Kidney (tissue), 14 donors: ENCODE data around the gene PLEKHA6. TPM values are rescaled to one million over a fixed set of nuclear protein-coding genes. Genes with fewer than 3 reads are reported as not detected.

Experiments
- DNase-seq, 5 donors: peaks; one replicate each; pipeline ENCODE4 v3.0.0-alpha.2; 2013 to 2020
- FAIRE-seq: peaks from 2 replicates; lab custom pipeline; 2012; peaks lifted over from hg19 to GRCh38; lab: Jason Lieb, UNC
- H3K27ac ChIP-seq, 2 donors: one replicate each; pipeline ENCODE4 v1.7.0; 2013; ENCODE audit warnings: low read depth in 2 of 2, low read length in 2 of 2, inconsistent platforms in 1 of 2
- H3K27me3 ChIP-seq: one replicate; pipeline ENCODE4 v1.7.1; 2013; ENCODE audit warnings: low read length, inconsistent platforms; ENCODE audit not compliant: control insufficient read depth, insufficient read depth
- H3K36me3 ChIP-seq, 3 donors: one replicate each; pipeline versions ENCODE4 v1.7.0 to v1.7.1; 2013; ENCODE audit warnings: low read length in 3 of 3, control low read depth in 1 of 3, inconsistent platforms in 1 of 3; ENCODE audit not compliant: insufficient read depth in 3 of 3, control insufficient read depth in 2 of 3
- H3K4me1 ChIP-seq, 3 donors: one replicate each; pipeline versions ENCODE4 v1.7.0 to v1.7.1; 2013; ENCODE audit warnings: low read length in 3 of 3, inconsistent platforms in 1 of 3, low read depth in 1 of 3; ENCODE audit not compliant: control insufficient read depth in 2 of 3, insufficient read depth in 2 of 3
- H3K4me3 ChIP-seq, 3 donors: one replicate each; pipeline versions ENCODE4 v1.7.0 to v1.8.1; 2013; ENCODE audit warnings: low read length in 3 of 3, control low read depth in 1 of 3, inconsistent platforms in 1 of 3
- H3K9ac ChIP-seq, 3 donors: one replicate each; pipeline versions ENCODE4 v1.7.0 to v1.7.1; 2013; ENCODE audit warnings: low read length in 3 of 3, control low read depth in 1 of 3, inconsistent platforms in 1 of 3
- H3K9me3 ChIP-seq, 3 donors: one replicate each; pipeline versions ENCODE4 v1.7.0 to v1.7.1; 2013; ENCODE audit warnings: low read length in 3 of 3, control low read depth in 1 of 3, inconsistent platforms in 1 of 3; ENCODE audit not compliant: control insufficient read depth in 2 of 3, insufficient read depth in 1 of 3
- intact Hi-C: fragments of 100-400 bp; cut with DNase I; formaldehyde crosslinking; loops from one replicate; pipeline ENCODE4 v1.11.1; 2022
- polyA plus RNA-seq: library from polyadenylated mRNA; stranded (reverse); fragments of 350-450 nt; fragmentation: Illumina TruSeq; extraction: RNeasy Lipid Tissue Mini Kit (QIAGEN cat#74804); gene quantifications from one replicate; pipeline ENCODE4 v1.2.3, GENCODE V29; 2014; ENCODE audit warnings: low read depth, low replicate concordance; ENCODE audit not compliant: insufficient read depth
- total RNA-seq: library from RNA; stranded (reverse); fragmentation: NEBNext Ultra II Directional; extraction: Animal tissue kit (Norgen Biotek cat#: 25700); gene quantifications from one replicate; pipeline ENCODE4 v1.2.1, GENCODE V29; 2021
- TF ChIP-seq, protein P1 (sequence below): IDR thresholded peaks from 3 replicates; pipeline ENCODE4 v1.5.1; 2012; ENCODE audit warnings: mild to moderate bottlenecking, moderate library complexity, borderline replicate concordance; ENCODE audit not compliant: insufficient read depth; ENCODE audit errors: extremely low read depth
- donor health status: control.
- donor health status: control.
- donor health status: control.
- donor health status: control.
- donor health status: control.
- donor health status: DM: yes; HTN: yes; CAD: no.
- donor health status: Normal renal cell carcinoma (clear cell type).

Gene PLEKHA6
- total and polyA plus RNA-seq, 2 donors from 2014 or later: 17.5 to 65.1 TPM

DNA sequence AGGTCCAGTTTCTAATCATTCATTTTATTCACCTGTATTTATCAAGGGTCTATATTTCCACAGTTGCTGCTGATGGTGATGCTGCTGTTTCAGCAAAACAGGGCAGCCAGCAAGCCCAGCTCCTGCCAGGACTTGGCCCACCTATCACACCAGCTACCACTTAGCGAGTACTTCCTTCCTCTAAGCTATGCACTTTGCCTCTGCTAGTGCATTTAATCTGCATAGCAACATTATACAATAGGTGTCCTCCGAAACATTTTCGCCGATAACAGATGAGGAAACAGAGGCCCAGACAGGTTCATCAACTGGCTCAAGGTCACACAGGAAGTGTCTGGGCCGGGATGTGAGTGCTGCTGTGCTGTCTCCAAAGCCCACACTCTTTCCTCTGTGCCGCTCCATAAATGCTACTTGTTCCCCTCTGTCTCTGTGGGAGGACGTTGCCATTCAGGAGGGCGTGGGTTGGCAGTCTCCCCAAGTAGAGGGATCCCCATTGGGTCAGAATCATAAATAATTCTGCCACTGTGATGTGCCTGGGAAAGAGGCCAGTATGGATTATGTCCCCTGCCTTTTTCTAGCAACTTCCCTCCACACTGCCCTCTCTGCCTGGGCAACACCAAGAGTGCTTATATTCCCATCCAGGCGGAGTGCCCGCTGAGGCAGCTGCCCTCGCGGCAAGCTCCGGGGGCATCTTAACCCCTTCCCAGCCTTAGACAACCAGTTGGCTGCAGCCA, 9.4 kb upstream of the PLEKHA6 start:
- TF ChIP-seq, protein P1, sequence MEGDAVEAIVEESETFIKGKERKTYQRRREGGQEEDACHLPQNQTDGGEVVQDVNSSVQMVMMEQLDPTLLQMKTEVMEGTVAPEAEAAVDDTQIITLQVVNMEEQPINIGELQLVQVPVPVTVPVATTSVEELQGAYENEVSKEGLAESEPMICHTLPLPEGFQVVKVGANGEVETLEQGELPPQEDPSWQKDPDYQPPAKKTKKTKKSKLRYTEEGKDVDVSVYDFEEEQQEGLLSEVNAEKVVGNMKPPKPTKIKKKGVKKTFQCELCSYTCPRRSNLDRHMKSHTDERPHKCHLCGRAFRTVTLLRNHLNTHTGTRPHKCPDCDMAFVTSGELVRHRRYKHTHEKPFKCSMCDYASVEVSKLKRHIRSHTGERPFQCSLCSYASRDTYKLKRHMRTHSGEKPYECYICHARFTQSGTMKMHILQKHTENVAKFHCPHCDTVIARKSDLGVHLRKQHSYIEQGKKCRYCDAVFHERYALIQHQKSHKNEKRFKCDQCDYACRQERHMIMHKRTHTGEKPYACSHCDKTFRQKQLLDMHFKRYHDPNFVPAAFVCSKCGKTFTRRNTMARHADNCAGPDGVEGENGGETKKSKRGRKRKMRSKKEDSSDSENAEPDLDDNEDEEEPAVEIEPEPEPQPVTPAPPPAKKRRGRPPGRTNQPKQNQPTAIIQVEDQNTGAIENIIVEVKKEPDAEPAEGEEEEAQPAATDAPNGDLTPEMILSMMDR: no peak
- no peak overlapping the region for H3K27ac ChIP-seq
- DNase-seq (no peak), FAIRE-seq (no peak)
- no peaks in the 10 kb centered on the region for H3K9me3 ChIP-seq
- H3K9ac ChIP-seq: no peak overlapping the region
- no peaks in the 10 kb centered on the region for H3K4me1 ChIP-seq
- intact Hi-C loops: loop anchor here (10.0 kb wide), 2 partner anchors 154 to 204 kb away; partner anchors contain the start of genes GOLT1A and REN
- H3K27me3 ChIP-seq: no peaks in the 10 kb centered on the region
- H3K4me3 ChIP-seq: no peak overlapping the region
- peaks cover 0 to 9% (median 8%) of the 10 kb centered on the region in 3 donors for H3K36me3 ChIP-seq

DNA sequence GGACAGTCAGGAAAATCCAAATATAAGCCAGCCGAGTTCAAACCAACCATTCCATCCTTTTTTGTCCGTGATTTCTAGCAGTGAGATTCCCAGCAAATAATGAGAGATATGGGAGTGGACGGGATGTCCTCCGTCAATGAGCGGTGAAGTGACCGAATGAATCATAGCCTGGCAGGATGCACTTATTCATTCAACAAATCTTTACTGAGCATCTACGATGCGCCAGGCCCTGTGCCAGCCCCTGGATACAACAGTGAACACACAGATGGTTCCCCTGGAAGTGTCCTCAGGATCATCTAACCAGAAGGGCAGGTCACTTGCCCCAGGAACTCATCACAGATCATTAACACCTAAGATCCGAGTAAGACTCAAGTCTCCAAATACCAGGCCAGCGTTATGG, 8.2 kb upstream of the PLEKHA6 start:
- intact Hi-C loops: loop anchor here (10.0 kb wide), 2 partner anchors 153 to 203 kb away; partner anchors contain the start of genes GOLT1A and REN
- H3K9me3 ChIP-seq: no peaks in the 10 kb centered on the region
- no peak overlapping the region for H3K4me3 ChIP-seq
- FAIRE-seq (no peak), DNase-seq (no peak)
- no peak overlapping the region for H3K9ac ChIP-seq
- H3K36me3 ChIP-seq: peaks cover 0 to 8% (median 6%) of the 10 kb centered on the region in 3 donors
- no peaks in the 10 kb centered on the region for H3K27me3 ChIP-seq
- peaks cover 0 to 6% (median 5%) of the 10 kb centered on the region in 3 donors for H3K4me1 ChIP-seq
- TF ChIP-seq, protein P1: no peak
- no peak overlapping the region for H3K27ac ChIP-seq

DNA sequence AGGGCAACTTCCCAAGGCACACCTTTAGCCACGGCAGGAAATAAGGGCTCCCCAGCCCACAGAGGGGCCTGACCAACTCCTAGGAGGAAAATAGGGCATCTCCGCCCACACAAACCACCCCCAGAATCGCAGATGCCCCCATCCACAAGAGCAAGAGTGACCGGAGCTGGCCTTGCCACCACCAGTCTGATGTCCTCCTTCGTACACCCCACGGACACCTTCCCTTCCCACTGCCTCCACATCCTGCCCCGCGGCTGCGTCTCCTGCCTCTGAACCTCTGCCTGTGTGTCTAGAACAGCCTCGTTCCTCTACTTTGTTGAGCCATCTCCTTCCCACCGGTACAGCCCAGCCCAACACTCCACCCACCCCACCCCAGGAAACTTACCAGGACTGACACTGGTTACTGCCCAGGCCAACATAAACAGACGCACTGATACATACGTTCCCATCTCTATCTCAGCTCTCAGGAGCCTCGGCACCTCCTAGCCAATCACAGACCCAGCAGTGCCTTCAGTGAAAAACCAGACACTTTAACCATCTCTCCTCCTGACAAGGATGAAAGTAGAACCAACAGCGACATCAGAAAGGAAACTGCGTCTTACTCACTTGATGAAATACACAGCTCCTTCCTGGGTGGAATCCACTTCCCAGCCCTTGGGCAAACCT, 7.6 kb upstream of the PLEKHA6 start:
- FAIRE-seq (no peak), DNase-seq (no peak)
- Histone ChIP-seq H3K4me1 (peaks cover 0 to 8% (median 6%) of the 10 kb centered on the region in 3 donors), H3K4me3 (no peak overlapping the region), H3K9me3 (no peaks in the 10 kb centered on the region), H3K9ac (no peak overlapping the region), H3K27me3 (no peaks in the 10 kb centered on the region), H3K27ac (no peak overlapping the region), H3K36me3 (peaks cover 0 to 8% (median 6%) of the 10 kb centered on the region in 3 donors)
- intact Hi-C loops: loop anchor here (10.0 kb wide), 2 partner anchors 153 to 203 kb away; partner anchors contain the start of genes GOLT1A and REN
- TF ChIP-seq, protein P1: no peak
